ENCODE measurements around the gene EXOC6B.

Gene EXOC6B

DNA sequence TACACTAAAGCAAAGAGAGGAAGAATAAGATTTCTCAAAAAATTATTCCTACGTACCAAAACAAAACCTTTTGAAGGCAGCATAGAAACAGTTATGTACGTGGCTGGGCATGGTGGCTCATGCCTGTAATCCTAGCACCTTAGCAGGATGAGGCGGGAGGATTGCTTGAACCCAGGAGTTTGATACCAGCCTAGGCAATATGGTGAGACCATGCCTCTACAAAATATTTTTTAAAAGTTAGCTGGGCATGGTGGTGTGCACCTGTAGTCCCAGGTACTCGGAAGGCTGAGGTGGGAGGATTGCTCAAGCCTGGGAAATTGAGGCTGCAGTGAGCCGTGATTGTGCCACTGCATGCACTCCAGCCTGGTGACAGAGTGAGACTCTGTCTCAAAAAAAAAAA lies 663.3 kb downstream of the EXOC6B start:
- no peak for TF ChIP-seq EZH2 (IDR thresholded peaks at IDR 0.05; ENCODE audit: borderline replicate concordance, low read depth, low read length, severe bottlenecking)
- TF ChIP-seq, protein P1, sequence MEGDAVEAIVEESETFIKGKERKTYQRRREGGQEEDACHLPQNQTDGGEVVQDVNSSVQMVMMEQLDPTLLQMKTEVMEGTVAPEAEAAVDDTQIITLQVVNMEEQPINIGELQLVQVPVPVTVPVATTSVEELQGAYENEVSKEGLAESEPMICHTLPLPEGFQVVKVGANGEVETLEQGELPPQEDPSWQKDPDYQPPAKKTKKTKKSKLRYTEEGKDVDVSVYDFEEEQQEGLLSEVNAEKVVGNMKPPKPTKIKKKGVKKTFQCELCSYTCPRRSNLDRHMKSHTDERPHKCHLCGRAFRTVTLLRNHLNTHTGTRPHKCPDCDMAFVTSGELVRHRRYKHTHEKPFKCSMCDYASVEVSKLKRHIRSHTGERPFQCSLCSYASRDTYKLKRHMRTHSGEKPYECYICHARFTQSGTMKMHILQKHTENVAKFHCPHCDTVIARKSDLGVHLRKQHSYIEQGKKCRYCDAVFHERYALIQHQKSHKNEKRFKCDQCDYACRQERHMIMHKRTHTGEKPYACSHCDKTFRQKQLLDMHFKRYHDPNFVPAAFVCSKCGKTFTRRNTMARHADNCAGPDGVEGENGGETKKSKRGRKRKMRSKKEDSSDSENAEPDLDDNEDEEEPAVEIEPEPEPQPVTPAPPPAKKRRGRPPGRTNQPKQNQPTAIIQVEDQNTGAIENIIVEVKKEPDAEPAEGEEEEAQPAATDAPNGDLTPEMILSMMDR (IDR thresholded peaks at IDR 0.05; ENCODE audit: borderline replicate concordance, extremely low read depth, low read length, poor library complexity, severe bottlenecking): no peak
- Histone ChIP-seq H3K9ac (ENCODE audit: low read depth, low read length) (no peak overlapping the region), H3K4me3 (ENCODE audit: low read depth in 1 of 2, low read length in 2 of 2) (no peak overlapping the region), H3K79me2 (ENCODE audit: insufficient read depth, low read length) (no peaks in the 10 kb centered on the region), H3K36me3 (ENCODE audit: insufficient read depth, low read length) (no peaks in the 10 kb centered on the region), H3K27me3 (ENCODE audit: insufficient read depth, low read length, poor library complexity) (no peaks in the 10 kb centered on the region), H3K27ac (ENCODE audit: low read length) (no peak overlapping the region), H4K20me1 (ENCODE audit: insufficient read depth, low read length) (no peaks in the 10 kb centered on the region), H3K9me3 (ENCODE audit: insufficient read depth, low read length, severe bottlenecking) (no peaks in the 10 kb centered on the region), H2AFZ (ENCODE audit: low read depth, low read length) (no peak overlapping the region), H3K4me2 (ENCODE audit: insufficient read depth, low read length) (no peak overlapping the region), H3K4me1 (ENCODE audit: insufficient read depth, low read length) (no peaks in the 10 kb centered on the region)
- no peak for ATAC-seq (ENCODE audit: insufficient read depth, low read depth)
- no peak for DNase-seq

- H3K27me3 ChIP-seq (ENCODE audit: insufficient read depth, low read length, poor library complexity): no peaks in the 10 kb centered on the region
- H3K27ac ChIP-seq (ENCODE audit: low read length): no peak overlapping the region
- TF ChIP-seq, protein P1 (IDR thresholded peaks at IDR 0.05; ENCODE audit: borderline replicate concordance, extremely low read depth, low read length, poor library complexity, severe bottlenecking): no peak
- no peak for TF ChIP-seq EZH2 (IDR thresholded peaks at IDR 0.05; ENCODE audit: borderline replicate concordance, low read depth, low read length, severe bottlenecking)
- no peak overlapping the region for H3K4me3 ChIP-seq (ENCODE audit: low read depth in 1 of 2, low read length in 2 of 2)
- H3K4me1 ChIP-seq (ENCODE audit: insufficient read depth, low read length): no peaks in the 10 kb centered on the region
- H4K20me1 ChIP-seq (ENCODE audit: insufficient read depth, low read length): 0 out of 2 replicates have a peak, but pooled peaks cover under 1% of the 10 kb centered on the region
- no peak overlapping the region for H2AFZ ChIP-seq (ENCODE audit: low read depth, low read length)
- H3K9ac ChIP-seq (ENCODE audit: low read depth, low read length): no peak overlapping the region
- no peak for DNase-seq
- H3K36me3 ChIP-seq (ENCODE audit: insufficient read depth, low read length): no peaks in the 10 kb centered on the region
- no peak overlapping the region for H3K4me2 ChIP-seq (ENCODE audit: insufficient read depth, low read length)
- no peaks in the 10 kb centered on the region for H3K79me2 ChIP-seq (ENCODE audit: insufficient read depth, low read length)
- no peaks in the 10 kb centered on the region for H3K9me3 ChIP-seq (ENCODE audit: insufficient read depth, low read length, severe bottlenecking)
- ATAC-seq (ENCODE audit: insufficient read depth, low read depth): no peak
These were observed 666.4 kb downstream of the EXOC6B start for GRCh38 chr2:72159211-72159993.

DNA sequence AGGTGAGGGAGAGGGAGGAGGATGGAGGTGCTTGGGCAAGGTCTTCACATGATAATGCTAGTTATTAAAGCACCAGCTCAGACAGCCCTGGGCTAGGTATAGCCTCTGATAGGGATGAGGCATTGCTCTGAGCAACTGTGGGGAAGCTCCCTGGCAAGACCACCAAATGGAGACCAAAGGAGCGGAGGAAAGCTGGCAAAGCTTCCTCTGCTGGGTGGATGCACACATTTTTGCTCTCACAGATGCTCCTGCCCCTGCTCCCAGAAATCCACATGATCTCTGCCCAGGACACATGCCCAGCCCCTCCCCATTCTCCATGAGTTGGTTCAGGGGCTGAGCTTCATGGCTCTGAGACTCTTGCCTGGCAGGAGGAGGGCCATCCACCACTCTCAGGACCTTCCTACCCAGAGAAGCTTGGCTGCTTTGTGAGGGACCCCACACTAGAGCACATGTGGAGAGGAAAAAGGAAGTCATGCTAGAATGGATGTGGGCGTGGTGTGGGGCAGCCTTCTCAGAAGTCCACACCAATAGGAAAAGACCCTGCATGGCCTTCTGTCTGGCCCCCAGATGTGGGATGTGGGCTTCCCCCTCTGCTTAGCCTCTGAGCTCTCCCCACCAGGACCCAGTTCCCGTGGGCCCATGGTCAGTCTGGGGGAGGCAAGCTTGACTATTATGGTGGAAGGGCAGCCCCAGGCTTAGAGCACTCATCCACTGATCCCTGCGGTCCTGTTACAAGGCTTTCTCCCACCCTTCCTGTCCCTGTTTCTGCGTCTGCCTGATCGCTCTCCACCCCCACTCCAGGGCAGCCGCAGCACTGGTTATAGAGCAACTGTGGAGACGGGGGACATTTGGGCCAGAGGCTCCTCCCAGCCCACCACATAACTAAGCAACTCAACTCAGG lies 667.7 kb downstream of the EXOC6B start:
- Histone ChIP-seq H4K20me1 (ENCODE audit: insufficient read depth, low read length) (0 out of 2 replicates have a peak, but pooled peaks cover 4% of the 10 kb centered on the region), H3K4me1 (ENCODE audit: insufficient read depth, low read length) (no peaks in the 10 kb centered on the region), H3K4me3 (ENCODE audit: low read depth in 1 of 2, low read length in 2 of 2) (no peak overlapping the region), H2AFZ (ENCODE audit: low read depth, low read length) (no peak overlapping the region), H3K27ac (ENCODE audit: low read length) (no peak overlapping the region), H3K36me3 (ENCODE audit: insufficient read depth, low read length) (no peaks in the 10 kb centered on the region), H3K27me3 (ENCODE audit: insufficient read depth, low read length, poor library complexity) (no peaks in the 10 kb centered on the region), H3K9ac (ENCODE audit: low read depth, low read length) (no peak overlapping the region), H3K9me3 (ENCODE audit: insufficient read depth, low read length, severe bottlenecking) (no peaks in the 10 kb centered on the region), H3K4me2 (ENCODE audit: insufficient read depth, low read length) (no peak overlapping the region), H3K79me2 (ENCODE audit: insufficient read depth, low read length) (no peaks in the 10 kb centered on the region)
- TF ChIP-seq, protein P1 (IDR thresholded peaks at IDR 0.05; ENCODE audit: borderline replicate concordance, extremely low read depth, low read length, poor library complexity, severe bottlenecking): no peak
- no peak for TF ChIP-seq EZH2 (IDR thresholded peaks at IDR 0.05; ENCODE audit: borderline replicate concordance, low read depth, low read length, severe bottlenecking)
- DNase-seq (no peak), ATAC-seq (ENCODE audit: insufficient read depth, low read depth) (no peak)
